Activated CD4-positive, alpha-beta T cell treated with anti-CD3 and anti-CD28 coated beads for 48 hours (primary cell): ENCODE measurements around the gene HDAC4.
A peak's percentile ranks its signal among the peaks of the same experiment; 100 is the strongest.

Experiments used
- DNase-seq: peaks from one replicate; pipeline ENCODE4 v3.0.0-alpha.2; 2020

The HDAC4 gene

GRCh38 chr2:239305222-239305575 lies 95.6 kb downstream of the HDAC4 start:
- DNase-seq = no peak

- DNase-seq = no peak
Measured at GRCh38 chr2:239304533-239305221, 96.1 kb downstream of the HDAC4 start.

GRCh38 chr2:239303711-239304532 lies 96.9 kb downstream of the HDAC4 start:
- peak; percentile 34 for DNase-seq

GRCh38 chr2:239302808-239303557 lies 97.8 kb downstream of the HDAC4 start:
- DNase-seq = no peak

- DNase-seq = no peak
Measured at GRCh38 chr2:239302083-239302807, 98.6 kb downstream of the HDAC4 start.

- DNase-seq = no peak
Measured at GRCh38 chr2:239300871-239301735, 99.7 kb downstream of the HDAC4 start.

GRCh38 chr2:239300242-239300641 lies 100.6 kb downstream of the HDAC4 start:
- no peak for DNase-seq

GRCh38 chr2:239299218-239299939 lies 101.4 kb downstream of the HDAC4 start:
- DNase-seq = no peak

- peak; percentile 82 for DNase-seq
Measured at GRCh38 chr2:239298116-239298804, 102.6 kb downstream of the HDAC4 start.

GRCh38 chr2:239297142-239298004 lies 103.4 kb downstream of the HDAC4 start:
- no peak for DNase-seq

- no peak for DNase-seq
Measured at GRCh38 chr2:239296020-239296932, 104.5 kb downstream of the HDAC4 start.

- DNase-seq = no peak
Measured at GRCh38 chr2:239295377-239296019, 105.3 kb downstream of the HDAC4 start.

- DNase-seq = no peak
Measured at GRCh38 chr2:239294571-239295054, 106.2 kb downstream of the HDAC4 start.

GRCh38 chr2:239293775-239294430 lies 106.9 kb downstream of the HDAC4 start:
- peak; percentile 81 for DNase-seq

- no peak for DNase-seq
Measured at GRCh38 chr2:239292959-239293774, 107.7 kb downstream of the HDAC4 start.

GRCh38 chr2:239292531-239292930 lies 108.3 kb downstream of the HDAC4 start:
- no peak for DNase-seq
